GM19452 (cell line): ENCODE measurements around the gene TM9SF3.
A peak's percentile ranks its signal among the peaks of the same experiment; 100 is the strongest.
"Not testable (repeated sequence)": the region's sequence is repeated elsewhere in the genome, so short reads cannot be mapped to it uniquely, and the experiment has no call there.

Experiments
- ATAC-seq: cut with Tn5 transposase; IDR thresholded peaks from one replicate; pipeline ENCODE4 v1.9.1; 2021; ENCODE audit not compliant: unreplicated experiment

TM9SF3 gene

DNA sequence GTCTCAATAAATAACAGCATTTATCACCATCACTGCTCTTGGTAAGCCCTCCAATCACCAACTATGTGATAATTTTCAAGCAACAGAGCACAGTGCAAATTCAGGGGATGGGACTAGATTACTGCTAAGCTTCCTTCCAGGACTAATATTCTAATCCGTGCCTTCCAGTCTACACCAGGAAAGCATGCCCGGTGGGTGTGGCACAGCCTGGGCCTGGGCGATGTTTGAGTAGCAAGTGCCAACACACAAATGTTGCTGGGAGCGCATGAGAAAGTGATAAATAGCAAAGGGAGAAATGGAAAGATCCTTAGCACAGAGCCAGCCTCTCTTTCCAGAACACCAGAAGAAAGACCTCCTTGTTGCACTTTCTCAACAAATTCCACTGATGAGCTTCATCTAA is 13.5 kb upstream of the TM9SF3 start:
- no peak for ATAC-seq

- ATAC-seq: no peak
Measured at GRCh38 chr10:96598846-96599245, 12.0 kb upstream of the TM9SF3 start.

GRCh38 chr10:96596422-96597407 is 9.9 kb upstream of the TM9SF3 start:
- ATAC-seq: no peak

DNA sequence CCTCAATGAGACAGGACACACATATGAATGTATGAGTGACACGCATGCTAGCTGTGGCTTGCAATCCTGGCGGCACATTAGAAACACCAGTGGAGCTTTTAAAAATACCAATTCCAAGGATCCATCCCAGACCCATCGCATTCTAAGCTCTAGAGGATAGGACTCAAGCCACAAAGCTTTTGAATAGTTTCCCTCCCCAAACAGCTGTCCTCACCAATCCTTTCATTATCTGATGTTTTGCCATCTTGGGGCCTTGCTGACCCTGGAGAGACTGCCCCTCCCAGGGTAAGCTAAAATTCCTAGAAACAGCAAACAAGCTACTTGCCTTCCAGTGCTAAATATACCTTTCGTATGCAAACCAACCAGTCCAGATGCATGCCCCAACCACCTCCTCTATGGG is 8.9 kb upstream of the TM9SF3 start:
- ATAC-seq: no peak

DNA sequence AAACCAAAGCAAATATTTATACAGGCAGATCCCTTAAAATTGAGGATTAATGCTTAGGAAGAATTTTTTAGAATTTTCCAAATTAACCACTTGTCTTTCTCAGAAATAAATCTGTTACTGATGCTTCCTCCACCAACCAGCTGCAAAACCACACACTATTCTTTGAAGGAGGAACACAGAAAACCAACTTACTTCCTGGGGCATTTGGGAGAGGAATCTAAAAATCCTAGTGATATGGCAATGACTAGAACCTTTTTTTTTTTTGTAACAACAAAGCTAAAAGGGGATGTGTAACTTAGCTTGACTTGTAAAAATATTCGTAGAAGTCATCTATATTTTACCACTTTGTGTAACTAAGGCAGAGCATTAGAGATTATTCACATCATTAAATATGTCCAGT is 5.1 kb upstream of the TM9SF3 start:
- no peak for ATAC-seq

DNA sequence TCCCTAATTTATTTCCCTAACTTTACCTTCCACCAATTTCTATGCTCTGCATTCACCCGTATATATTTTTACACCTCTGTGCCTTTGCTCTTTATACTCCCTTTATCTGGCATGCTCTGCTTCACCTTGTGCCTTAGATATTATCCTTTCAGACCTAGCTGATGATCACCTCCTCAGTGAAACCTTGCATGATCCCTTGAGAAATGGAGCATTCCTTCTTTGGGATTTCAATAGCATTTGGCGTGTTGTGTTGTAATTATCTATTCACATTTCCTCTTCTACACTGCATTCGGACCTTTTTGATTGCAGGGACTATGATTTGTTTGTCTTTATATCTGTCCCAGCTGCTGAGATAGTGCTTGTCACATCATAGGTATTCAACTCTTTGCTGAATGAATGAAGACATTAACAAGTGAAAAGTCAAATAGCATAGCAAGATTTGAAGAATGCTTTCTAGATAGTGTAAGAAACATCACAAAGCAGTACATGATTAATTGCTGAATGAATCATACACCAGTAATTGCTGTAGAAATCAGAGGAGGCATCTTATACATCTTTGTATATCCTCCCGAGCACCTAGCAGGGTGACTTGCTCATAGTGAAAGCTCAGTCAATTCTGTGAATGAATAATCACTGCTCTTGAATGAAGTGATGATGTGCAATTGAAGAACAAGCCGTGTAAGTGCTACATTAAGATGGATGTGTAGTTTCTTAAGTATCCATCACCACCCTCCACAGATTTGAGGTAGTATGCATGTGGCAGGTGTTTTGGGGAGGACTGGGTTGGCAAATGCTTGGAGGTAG is 2.0 kb upstream of the TM9SF3 start:
- peak; percentile 33 for ATAC-seq

DNA sequence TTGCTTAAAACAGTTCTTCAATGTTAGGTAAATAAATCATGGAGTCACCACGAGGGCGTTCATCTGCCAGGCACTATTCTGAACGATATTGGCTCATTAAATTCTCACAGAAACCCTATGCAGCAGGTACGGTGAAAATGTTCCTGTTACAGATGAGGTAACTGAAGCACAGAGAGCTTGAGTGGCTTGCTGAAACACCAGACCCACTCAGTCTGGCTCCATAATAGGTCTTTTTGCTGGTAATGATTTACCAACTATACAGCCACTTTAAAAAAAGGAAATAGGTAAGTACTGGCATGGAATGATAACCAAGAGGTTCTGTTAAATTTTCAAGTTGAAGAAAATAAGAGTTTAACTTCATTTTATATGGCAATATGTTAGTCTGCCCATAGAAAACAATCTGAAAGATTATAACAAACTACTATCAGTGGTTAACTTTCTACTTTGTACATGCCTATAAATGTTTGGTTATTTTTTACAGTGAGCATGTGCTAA is 1.3 kb upstream of the TM9SF3 start:
- ATAC-seq: no peak

DNA sequence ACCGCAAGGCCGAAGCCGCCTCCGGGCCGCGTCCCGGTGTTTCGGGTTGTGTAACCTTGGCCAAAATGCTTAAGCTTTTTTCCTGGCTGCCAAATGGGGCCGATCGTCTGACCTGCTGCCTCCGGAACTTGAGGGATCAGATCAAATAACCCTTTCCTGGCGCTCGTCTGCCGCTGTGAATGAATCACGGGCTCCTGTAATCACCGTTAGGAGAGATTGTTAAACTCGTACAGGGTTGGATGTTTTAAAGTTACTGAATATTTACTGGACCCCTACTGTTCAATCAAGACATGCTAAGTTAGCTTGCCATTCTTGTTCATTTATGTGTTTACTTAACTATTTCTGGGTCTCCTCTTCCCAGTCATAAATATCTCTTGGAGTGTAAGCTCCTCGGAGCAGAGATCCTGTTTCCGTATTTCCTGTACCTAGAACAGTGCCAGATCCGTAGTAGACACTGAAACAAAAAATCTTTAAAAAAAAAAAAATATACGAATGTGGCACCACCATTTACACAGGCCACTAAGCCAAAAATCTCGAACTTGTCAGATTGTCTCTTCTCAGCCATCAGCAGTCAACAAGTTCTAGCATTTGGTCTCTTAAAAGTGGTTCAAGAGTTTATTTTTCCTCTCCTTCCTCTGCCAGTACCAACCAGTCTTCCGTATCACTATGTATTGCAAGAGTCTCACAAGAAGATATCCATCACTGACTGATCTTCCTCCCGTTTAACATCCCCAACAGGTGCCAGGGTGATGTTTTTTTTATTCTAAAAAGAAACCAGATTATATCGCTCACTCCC is 650 bp upstream of the TM9SF3 start:
- no peak for ATAC-seq

GRCh38 chr10:96585736-96586418 is 935 bp downstream of the TM9SF3 start:
- ATAC-seq: peak; percentile 11

DNA sequence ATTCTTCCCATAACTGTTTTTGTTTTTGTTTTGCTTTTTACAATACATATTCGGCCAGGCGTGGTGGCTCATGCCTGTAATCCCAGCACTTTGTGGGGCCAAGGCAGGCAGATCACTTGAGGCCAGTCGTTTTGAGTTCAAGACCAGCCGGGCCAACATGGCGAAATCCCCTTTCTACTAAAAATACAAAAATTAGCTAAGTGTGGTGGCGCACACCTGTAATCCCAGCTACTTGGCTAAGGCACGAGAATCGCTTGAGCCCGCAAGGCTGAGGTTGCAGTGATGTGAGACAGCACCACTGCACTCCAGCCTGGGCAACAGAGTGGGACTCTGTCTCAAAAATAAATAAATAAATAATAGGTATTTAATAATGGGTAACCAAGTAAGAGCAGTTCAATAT is 2.3 kb downstream of the TM9SF3 start:
- no peak for ATAC-seq

DNA sequence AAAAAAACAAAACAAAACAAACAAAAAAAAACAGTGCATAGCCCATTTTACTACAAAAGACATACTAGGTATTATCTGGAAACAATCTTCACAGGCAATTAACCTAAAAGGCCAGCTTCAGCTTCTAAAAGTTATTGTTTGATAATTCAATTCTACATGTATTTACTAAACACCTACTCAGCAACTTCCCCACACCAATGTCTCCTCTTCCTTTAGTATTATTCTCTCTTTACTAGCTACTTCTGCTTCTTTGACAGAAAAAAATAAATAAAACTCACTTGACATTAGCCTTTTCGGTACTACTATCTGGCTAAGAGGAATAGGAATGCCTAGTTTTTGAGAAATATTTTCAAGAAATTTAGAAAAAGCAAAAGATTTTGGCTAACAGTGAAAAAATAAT is 2.8 kb downstream of the TM9SF3 start:
- ATAC-seq: no peak

GRCh38 chr10:96579133-96579532 is 7.7 kb downstream of the TM9SF3 start:
- ATAC-seq: no peak

GRCh38 chr10:96578633-96579032 is 8.2 kb downstream of the TM9SF3 start:
- ATAC-seq: no peak

DNA sequence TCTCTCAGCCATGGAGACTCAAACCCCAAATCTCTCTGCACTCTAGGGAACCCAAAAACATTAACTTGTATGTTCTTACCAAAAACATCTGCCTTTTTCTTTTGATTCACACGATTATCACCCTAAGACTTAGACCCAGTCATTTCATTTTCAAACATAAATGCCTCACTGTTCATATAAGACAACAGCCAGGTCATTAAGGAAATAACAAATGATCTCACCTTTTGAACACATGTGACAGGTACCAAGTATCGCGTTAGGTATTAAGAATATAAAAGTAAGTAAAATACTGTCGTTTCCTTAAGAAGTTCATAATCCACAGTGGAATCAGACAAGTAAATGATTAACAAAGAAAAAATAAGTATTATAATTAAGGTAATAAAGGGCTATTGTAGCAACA is 8.8 kb downstream of the TM9SF3 start:
- ATAC-seq: no peak

- no peak for ATAC-seq
Measured at GRCh38 chr10:96577069-96577468, 9.7 kb downstream of the TM9SF3 start.

- no peak for ATAC-seq
Measured at GRCh38 chr10:96576277-96576980, 10.4 kb downstream of the TM9SF3 start.

- ATAC-seq: not testable (repeated sequence)
Measured at GRCh38 chr10:96574564-96574963, 12.2 kb downstream of the TM9SF3 start.

GRCh38 chr10:96573036-96573435 is 13.8 kb downstream of the TM9SF3 start:
- ATAC-seq: no peak

GRCh38 chr10:96570983-96571964 is 15.5 kb downstream of the TM9SF3 start:
- no peak for ATAC-seq
